HG03097 (cell line): ENCODE results near the gene MEN1.

Experiments used
- ATAC-seq: cut with Tn5 transposase; IDR thresholded peaks from one replicate; pipeline ENCODE4 v1.9.1; 2021; ENCODE audit not compliant: unreplicated experiment, low FRiP score

Gene MEN1

DNA sequence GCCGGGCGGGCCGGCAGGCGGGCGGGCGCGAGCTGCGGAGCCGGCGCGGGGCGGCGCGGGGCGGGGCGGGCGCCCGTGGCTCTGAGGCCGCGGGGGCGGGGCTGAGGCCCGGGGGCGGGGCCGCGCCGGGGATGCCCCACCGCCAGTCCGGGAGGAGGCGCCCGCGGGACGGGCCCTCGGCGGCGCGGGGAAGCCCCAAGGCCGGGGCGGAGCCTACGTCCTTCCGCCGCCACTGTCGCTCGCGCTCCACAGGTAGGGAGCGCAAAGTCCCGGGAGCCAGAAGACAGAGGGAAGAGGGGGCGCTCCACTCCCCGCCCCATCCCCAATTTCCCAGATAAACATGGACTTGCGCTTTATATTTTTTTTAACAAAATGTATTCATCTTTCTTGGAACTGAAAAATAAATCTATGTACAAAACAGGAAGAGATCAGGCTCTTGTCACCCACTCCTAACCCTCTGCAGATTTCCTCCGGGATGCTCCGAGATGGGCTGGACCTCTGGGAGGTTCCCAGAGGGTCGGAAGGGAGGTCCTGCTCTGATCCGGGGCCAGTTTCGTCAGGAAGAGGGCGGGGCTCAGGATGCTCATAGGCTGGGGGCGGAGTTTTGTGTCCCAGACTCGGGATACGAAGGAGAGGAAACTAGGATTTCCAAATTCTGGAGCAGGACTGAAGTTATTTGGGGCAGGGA, 7.0 kb downstream of the MEN1 start, which contains the start of gene MAP4K2:
MAP4K2 (minus strand) TSS at position 57 of the 688 bp plus-strand sequence. CDS start 65 bp downstream, outside the sequence.
- ATAC-seq, result peak; percentile 45

DNA sequence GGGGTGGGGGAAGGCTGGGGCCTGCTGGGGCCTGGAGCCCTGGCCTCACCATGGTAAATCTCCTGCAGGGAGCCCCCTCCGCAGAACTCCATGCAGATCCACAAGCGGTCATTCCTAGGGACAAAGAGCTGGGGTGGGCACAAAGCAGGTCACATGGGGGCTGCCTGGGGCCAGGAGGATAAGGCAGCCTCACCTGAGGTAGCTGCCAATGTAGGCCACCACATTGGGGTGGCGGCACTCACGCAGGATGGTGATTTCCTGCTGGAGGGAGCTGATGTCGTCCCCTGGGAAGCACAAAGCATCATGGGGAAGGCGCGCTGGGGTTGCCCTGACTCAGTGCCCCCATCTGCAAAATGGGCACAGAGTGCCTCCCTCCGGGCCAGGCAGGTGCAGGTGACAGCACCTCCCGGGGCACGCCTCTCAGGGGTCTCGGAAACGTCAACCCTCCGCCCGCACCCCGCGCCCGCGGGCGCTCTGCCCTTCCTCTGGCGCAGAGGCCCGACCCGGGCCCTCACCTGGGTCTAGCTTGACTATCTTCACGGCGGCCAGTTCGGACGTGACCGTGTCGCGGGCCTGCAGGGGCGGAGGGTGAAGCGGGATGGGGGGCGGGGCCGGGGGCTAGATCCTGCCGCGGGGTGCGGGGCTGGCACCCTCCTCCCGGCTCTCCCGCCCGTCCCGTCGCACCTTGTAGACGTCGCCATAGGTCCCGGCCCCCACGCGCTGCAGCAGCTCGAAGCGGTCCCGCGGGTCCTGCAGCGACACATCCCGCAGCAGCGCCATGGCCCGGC, 7.8 kb downstream of the MEN1 start:
- ATAC-seq, result peak; percentile 13

DNA sequence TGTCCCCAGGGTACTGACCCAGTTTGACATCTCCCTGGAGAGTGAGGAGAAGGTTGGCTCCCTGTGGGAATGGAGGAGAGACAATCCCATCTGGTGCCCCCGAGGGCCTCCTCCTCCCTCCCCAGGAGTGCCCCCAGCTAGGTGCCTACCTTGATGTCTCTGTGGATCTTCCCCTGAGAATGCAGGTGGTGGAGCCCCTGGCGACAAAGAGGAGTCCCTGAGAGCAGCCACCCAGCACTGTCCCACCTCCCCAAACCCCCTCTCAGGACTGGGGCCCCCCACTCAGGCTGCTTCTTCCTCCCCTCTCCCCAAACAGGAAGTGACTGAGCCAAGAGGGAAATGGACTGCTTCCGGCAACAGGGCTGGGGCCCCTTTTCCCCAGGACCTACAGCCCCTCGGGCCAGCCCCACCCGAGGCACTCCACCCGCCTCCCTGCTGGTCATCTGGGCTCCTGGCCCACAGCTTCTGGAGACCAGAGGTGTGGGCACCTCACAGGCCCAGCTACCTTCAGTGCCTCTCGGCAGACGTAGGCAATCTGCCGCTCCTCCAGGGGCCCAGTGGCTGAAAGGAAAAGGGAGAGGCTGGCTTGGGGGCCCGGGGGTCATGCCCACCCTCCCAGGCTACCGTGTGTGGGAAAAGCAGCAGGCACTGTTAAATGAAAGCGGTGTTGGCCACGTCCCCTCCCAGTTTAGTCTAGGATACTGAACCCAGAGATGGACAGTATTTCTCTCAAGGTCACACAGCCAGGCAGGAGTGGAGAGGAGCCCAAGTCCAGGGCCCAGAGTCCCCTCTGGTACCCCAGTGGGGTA, 8.6 kb downstream of the MEN1 start:
- ATAC-seq, result no peak

DNA sequence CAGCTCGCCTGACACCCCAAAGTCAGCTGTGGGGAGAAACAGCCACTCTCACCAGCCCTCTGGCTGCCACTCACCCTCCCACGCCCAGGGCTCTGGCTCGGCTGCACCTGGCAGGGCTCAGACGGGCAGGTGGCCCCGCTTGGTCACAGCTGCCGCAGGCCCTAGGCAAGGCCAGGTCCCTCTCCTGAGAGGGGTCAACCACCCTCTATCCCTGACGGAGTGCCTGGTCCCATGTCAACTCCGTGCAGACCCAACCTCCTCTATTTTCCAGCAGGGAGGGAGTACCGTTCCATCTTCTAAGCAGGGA, 9.2 kb downstream of the MEN1 start:
- no peak for ATAC-seq

DNA sequence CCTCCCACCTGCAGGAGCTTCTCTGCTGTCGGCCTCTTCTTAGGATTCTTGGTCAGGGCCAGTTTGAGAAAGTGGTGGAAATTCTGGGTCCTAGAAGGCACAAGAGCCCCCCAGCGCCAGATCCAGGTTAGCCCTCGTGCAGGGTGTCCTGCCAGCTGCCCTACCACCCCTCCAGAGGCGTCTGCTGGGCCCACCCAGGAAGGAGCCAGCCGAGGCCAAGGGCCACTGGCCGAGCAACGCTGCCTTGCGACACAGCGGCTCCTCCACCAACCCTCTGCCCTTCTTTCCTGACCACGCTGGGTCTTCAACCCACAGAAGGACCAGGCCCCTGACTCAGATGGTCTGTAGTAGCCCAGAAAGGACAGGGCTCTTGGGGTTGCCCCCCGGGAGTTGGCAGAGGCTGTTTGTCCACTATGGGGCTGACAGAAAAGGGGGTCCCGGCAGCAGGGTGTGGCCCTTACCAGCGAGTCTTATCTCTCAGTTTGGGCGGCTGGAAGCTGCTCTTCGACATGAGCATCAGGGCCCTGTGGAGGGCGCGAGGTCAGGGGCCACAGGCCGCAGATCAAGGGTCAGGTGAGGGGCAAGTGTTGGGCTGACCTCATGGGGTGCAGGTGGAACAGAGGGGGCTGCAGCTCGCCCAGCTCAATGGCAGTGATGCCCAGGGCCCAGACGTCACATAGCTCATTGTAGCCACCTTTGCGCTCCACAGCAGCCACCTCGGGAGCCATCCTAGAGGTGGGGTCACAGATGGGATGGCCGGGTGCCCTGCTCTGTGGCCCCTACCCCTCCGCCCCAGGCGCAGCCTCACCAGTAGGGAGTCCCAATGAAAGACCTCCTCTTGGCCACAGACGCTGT, 9.8 kb downstream of the MEN1 start:
- ATAC-seq, result no peak

GRCh38 chr11:64799623-64800302, 10.6 kb downstream of the MEN1 start:
- no peak for ATAC-seq

- ATAC-seq, result no peak
Measured at GRCh38 chr11:64799256-64799622, 11.1 kb downstream of the MEN1 start.

GRCh38 chr11:64796757-64797541, 13.4 kb downstream of the MEN1 start:
- ATAC-seq, result no peak

DNA sequence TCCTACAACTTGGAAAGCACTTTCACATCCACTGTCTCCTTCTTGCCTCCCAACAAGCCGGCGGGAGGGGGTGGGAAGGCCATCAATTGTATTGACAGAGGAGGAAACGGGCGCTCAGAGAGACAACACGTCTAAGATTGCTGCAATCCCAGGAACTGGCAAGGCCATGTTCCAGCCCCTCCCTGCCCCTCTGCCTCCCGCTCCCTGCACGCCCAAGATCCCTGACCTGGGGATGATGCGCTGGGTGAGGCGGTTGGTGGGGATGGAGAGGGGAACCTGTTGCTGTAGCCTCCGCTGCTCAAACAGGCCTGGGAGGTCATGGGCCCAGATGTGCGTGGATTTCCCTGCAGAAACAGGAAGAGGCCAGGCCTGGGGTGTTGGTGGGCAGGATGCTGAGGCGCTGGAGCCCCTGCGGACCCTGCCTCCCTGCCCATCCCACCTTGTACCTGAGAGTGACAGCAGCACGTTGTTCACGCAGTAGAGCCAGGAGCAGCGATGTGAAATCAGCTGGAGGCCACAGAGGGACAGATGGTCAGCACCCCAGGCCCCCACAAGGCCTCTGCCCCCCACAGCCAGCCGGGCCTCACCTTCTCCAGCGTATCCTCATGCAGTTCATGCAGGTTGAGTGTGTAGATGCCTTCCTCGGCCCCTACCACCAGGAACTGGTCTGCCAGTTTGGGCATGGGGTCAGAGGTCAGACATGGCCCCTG, 14.1 kb downstream of the MEN1 start:
- ATAC-seq, result no peak

DNA sequence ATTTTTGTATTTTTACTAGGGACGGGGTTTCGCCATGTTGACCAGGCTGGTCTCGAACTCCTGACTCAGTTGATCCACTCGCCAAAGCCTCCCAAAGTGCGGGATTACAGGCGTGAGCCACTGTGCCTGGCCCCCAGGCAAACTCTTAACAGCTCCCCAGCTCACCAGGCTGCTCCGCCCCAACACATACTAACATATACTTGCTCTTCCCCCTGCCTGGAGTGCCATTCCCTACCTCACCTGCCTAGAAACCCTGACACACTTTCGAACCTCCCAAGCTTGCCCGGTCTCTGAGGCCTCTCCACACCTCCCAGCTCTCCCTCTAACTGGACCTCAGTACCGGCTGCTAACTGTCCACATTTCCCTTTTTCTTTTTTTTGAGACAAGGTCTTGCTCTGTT, 15.8 kb downstream of the MEN1 start:
- ATAC-seq, result no peak

DNA sequence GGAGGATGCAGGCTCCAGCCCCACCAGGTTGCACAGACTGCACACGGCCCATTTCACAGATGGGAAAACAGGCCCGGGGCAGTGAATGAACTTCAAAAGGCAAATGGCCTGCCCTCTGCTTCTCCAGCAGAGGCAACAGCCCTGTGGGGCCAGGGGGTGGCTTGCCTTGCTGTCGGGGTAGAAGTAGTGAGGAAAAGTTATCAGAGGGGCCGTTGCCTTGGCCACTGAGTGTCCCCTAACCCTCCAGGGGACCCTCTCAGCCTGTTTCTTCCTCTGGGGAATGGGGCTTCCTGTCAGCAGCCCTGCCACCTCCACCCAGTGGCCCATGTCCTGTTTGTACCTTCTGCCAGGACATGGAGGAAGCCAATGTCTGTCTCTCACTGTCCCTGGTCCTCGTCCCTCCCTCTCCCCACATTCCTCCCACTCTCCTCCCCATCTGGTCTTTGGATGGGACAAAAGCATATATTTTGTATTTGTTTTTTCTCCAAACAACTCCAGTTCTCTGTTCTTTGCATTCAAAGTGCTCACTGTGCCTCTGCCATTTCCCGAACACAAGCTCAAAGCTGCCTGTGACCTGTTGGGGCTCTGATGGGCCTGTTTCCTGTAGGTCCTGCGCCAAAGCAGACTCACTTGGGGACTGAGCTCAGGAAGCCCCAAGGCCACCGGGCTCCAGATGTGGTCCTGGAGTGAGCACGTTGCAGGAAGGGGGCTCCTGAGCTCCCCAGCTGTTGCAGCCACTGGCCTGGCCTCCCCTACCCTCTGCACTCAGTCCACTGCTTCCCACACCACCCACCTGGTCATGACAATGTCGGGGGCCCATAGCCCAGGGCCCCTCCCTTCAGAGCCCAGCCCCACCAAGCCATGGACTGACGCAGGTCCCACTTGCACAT, 16.8 kb downstream of the MEN1 start:
- ATAC-seq, result no peak

DNA sequence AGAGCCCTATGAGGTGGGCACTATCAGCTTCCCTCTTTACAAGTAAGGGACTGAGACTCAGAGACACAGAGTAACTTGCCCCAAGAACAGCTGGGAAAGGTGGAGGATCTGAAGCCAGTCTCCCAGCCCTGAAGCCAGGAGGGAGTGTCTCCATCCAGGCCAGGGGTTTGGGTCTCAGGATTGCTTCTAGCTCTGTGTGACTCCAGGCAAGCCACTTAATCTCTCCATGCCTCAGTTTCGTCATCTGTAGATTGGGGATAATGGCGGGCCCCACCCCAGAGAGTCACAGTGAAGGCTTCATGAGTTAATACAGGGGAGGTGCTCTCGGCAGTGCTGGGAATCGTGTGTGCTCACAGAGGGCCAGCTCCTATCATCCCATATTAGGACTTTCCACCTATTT, 17.9 kb downstream of the MEN1 start:
- ATAC-seq, result no peak

DNA sequence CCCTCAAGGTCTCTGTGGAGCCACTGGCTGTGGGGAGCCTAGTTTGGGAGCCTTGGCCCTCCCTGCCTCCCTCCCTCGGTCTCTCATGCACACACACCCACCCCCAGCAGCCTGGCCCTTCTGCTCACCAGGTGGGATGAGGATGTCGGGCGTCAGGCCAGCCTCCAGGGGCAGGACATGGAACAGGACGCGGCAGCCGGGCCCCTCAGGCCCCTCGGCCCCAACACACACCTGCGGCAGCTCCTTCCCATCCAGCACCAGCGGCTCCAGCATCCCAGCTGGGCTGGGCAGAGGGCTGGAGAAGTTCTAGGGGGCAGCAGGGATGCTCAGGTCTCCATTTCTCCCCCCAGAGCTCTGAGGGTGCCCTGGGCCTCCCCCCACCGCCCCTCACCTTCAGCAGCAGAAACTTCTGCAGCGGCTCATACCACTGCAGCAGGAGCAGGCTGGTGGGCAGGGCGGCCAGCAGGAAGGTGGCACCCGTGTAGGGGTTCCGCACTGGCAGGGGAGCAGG, 18.5 kb downstream of the MEN1 start:
- no peak for ATAC-seq

DNA sequence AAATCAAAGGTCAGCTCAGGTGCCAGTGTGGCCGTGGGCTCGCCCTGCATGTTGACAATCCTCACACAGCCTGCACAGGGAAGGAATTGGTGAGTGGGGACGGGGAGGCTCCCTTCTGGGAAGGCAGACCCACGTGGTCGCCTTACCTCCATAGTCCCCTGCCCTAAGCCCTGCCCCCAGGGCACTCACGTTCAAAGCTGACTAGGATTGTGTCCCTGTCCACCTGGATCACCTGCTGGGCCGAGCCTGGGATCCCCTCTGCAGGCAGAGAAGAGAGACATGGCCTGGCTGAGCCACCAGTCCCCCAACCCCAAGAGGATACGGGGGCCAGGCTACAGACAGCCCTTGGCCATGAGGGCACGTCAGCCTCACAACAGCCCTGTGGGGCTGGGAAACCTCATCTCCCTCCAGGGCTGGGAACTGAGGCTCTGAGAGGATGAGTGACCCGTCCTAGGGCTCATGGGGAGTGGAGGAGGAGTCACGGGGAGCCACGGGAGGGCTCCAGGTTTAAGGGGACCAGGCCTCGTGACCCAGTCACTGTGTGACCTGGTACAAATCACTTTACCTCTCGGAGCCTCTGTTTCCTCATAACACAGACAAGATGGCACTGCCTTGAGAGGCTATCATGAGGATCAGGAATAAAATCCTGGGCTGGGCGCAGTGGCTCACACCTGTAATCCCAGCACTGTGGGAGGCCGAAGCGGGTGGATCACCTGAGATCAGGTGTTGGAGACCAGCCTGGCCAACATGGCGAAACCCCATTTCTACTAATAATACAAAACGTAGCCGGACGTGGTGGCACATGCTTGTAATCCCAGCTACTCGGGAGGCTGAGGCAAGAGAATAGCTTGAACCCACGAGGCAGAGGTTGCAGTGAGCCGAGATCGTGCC, 19.9 kb downstream of the MEN1 start:
- ATAC-seq, result no peak

- no peak for ATAC-seq
Measured at GRCh38 chr11:64789331-64790204, 20.8 kb downstream of the MEN1 start.
